Measurements from ENCODE around the gene NGEF. TPM values are rescaled to one million over a fixed set of nuclear protein-coding genes. Genes with fewer than 3 reads are reported as not detected.

Gene NGEF
- total and polyA plus RNA-seq, 3 donors from 2014 or later = 7.9 to 28.7 (median 15.6) TPM

DNA sequence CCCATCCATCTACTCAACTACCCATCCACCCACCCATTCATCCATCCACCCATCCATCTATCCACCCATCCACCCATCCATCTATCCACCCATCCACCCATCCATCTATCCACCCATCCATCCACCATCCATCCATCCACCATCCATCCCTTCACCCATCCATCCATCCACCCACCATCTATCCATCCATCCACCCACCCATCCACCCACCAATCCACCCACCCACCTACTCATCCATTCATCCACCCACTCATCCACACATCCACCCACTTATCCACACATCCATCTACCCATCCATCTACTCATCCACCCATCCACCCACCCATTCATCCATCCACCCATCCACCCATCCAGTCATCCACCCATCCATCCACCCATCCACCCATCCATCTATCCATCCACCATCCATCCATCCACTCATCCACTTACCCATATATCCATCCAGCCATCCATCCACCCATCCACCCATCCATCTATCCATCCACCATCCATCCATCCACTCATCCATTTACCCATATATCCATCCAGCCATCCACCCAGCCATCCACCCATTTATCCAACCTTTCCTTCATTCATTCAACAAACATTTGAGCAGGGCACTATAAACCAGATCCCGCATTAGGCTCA, 2.1 kb upstream of the NGEF start:
- no peak overlapping the region for H3K4me3 ChIP-seq
- no peaks in the 10 kb centered on the region for H3K9me3 ChIP-seq
- 90 to 97% methylated on average over 1 of the region's 1 CpG for WGBS, 2 donors
- intact Hi-C loops (cut with DNase I; ENCODE audit: low total_unique reads) = no loop called here
- no peaks in the 10 kb centered on the region for H3K4me1 ChIP-seq
- no peak for DNase-seq
- no peak overlapping the region for H3K27ac ChIP-seq
- no peaks in the 10 kb centered on the region for H3K27me3 ChIP-seq
- no peak for TF ChIP-seq POLR2A (IDR thresholded peaks at IDR 0.05)
- no peaks in the 10 kb centered on the region for H3K36me3 ChIP-seq (ENCODE audit: low read depth, missing control alignments)

DNA sequence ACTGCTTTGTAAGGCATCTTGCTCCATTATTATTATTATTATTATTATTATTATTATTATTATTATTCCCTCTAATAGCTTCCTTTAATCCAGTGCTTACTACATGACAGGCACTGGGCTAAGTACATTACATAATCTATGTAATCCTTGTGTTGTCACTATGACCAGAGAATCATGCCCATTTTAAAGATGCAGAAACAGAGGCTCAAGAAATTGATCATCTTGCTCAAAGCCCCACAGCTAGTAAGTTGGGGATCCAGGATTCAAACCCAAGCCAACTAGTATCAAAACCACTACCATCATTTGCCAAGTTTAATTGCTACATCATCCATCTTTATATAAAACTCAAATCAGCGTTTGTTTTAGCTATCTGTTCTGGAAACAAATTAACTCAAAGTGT, 594 bp upstream of the NGEF start:
- no peaks in the 10 kb centered on the region for H3K36me3 ChIP-seq (ENCODE audit: low read depth, missing control alignments)
- WGBS, 2 donors = 83 to 94% methylated on average over 1 of the region's 1 CpG
- intact Hi-C loops (cut with DNase I; ENCODE audit: low total_unique reads) = no loop called here
- no peaks in the 10 kb centered on the region for H3K9me3 ChIP-seq
- no peaks in the 10 kb centered on the region for H3K27me3 ChIP-seq
- TF ChIP-seq, protein P1, sequence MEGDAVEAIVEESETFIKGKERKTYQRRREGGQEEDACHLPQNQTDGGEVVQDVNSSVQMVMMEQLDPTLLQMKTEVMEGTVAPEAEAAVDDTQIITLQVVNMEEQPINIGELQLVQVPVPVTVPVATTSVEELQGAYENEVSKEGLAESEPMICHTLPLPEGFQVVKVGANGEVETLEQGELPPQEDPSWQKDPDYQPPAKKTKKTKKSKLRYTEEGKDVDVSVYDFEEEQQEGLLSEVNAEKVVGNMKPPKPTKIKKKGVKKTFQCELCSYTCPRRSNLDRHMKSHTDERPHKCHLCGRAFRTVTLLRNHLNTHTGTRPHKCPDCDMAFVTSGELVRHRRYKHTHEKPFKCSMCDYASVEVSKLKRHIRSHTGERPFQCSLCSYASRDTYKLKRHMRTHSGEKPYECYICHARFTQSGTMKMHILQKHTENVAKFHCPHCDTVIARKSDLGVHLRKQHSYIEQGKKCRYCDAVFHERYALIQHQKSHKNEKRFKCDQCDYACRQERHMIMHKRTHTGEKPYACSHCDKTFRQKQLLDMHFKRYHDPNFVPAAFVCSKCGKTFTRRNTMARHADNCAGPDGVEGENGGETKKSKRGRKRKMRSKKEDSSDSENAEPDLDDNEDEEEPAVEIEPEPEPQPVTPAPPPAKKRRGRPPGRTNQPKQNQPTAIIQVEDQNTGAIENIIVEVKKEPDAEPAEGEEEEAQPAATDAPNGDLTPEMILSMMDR (IDR thresholded peaks at IDR 0.05) = no peak
- TF ChIP-seq POLR2A (IDR thresholded peaks at IDR 0.05) = no peak
- DNase-seq = no peak
- H3K4me1 ChIP-seq = no peaks in the 10 kb centered on the region
- no peak overlapping the region for H3K4me3 ChIP-seq
- no peak overlapping the region for H3K27ac ChIP-seq

DNA sequence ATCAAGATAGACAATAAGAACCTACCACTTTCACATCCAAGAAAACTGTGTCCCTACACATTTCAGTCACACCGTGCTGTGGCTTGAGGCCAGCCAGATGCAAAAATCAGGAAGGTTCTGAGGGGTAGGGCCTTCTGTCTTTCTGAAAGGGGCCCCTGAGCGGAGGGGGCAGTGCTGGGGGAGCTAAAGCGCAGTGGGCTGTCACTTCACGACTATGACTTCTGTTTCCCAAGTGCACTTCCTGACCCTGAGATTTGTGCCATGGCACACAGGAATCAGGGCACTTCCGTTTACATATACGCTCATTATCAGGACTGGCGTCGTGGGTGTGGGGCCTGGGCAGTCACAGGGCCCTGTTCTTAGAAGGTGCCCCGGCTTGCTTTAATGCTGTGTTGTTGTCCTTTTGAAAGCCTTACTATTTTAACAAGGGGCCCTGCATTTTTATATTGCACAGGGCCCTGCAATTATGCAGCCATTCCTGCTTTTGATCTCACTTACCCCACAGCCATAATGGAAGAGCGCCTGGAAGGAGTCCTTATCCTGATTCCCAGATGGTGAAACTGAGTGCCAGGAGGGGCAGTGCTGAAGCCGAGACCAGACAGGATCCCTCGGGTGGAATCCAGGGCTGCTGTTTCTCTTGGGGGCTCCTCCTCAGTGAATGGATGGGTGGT, 620 bp downstream of the NGEF start:
- no peaks in the 10 kb centered on the region for H3K9me3 ChIP-seq
- TF ChIP-seq, protein P1 (IDR thresholded peaks at IDR 0.05) = no peak
- TF ChIP-seq POLR2A (IDR thresholded peaks at IDR 0.05) = no peak
- H3K27me3 ChIP-seq = no peaks in the 10 kb centered on the region
- no peak overlapping the region for H3K27ac ChIP-seq
- no peak overlapping the region for H3K4me3 ChIP-seq
- intact Hi-C loops (cut with DNase I; ENCODE audit: low total_unique reads) = no loop called here
- no peaks in the 10 kb centered on the region for H3K36me3 ChIP-seq (ENCODE audit: low read depth, missing control alignments)
- 75 to 86% methylated on average over 12 of the region's 12 CpGs for WGBS, 2 donors
- peak; percentile 14 for DNase-seq
- peaks cover 9% of the 10 kb centered on the region for H3K4me1 ChIP-seq

DNA sequence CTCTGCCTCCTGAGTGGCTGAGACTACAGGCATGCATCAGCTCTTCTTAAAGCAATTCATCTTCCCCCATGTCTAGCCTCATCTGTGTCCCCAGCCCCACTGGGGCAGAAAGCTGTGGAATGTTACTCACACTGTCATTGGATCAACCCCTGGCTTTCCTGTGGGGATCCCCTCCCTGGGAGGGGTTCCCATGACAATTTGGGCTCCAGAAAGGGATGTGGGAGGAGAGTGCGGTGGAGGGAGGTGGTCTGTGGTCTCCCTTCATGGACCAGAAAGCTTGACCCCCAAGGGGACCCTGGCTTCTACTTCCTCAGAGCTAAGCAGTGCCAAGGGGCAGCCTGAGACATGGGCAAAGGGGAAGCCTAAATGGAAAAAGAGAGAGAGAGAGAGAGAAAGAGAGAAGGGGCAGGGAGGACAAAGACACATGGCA, 1.3 kb downstream of the NGEF start:
- TF ChIP-seq, protein P1 (IDR thresholded peaks at IDR 0.05) = no peak
- no peak for TF ChIP-seq POLR2A (IDR thresholded peaks at IDR 0.05)
- no peaks in the 10 kb centered on the region for H3K27me3 ChIP-seq
- intact Hi-C loops (cut with DNase I; ENCODE audit: low total_unique reads) = no loop called here
- H3K36me3 ChIP-seq (ENCODE audit: low read depth, missing control alignments) = no peaks in the 10 kb centered on the region
- H3K9me3 ChIP-seq = no peaks in the 10 kb centered on the region
- H3K4me1 ChIP-seq = peaks cover 12% of the 10 kb centered on the region
- peak; percentile 1 for DNase-seq
- WGBS, 2 donors = 75 to 92% methylated on average over 1 of the region's 1 CpG
- no peak overlapping the region for H3K27ac ChIP-seq
- H3K4me3 ChIP-seq = no peak overlapping the region

DNA sequence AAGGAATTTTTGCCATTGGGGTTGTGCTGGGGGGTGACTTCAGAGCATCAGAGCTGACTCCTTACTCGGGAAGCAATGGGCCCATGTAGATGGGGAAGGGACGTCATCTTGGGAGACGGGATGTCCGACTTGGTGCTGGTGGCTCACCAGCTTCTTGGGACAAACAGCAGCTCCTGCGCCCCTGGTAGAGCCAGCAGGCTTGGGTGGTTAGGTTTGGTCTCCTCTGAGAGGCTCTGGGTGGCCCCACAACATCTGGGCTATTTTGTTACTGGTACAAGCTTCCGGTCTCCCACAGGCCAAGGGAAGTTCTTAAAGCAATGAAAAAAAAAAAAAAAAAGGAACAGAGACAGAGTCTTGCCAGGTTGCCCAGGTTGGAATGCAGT, 1.8 kb downstream of the NGEF start:
- Histone ChIP-seq H3K27ac (no peak overlapping the region), H3K27me3 (no peaks in the 10 kb centered on the region), H3K9me3 (no peaks in the 10 kb centered on the region), H3K36me3 (ENCODE audit: low read depth, missing control alignments) (no peaks in the 10 kb centered on the region), H3K4me3 (no peak overlapping the region), H3K4me1 (peaks cover 12% of the 10 kb centered on the region)
- 87 to 95% methylated on average over 6 of the region's 6 CpGs for whole genome bisulfite sequencing, 2 donors
- intact Hi-C loops (cut with DNase I; ENCODE audit: low total_unique reads) = no loop called here
- peak; percentile 6 for DNase-seq
- TF ChIP-seq, protein P1 (IDR thresholded peaks at IDR 0.05) = no peak
- TF ChIP-seq POLR2A (IDR thresholded peaks at IDR 0.05) = no peak
